HepG2 (cell line): ENCODE measurements around the gene RPTOR. TPM values are rescaled to one million over a fixed set of nuclear protein-coding genes. Genes with fewer than 3 reads are reported as not detected.

Experiments
- AGO2 ChIP-seq: fragments of 200-400 bp; formaldehyde crosslinking; optimal IDR thresholded peaks from 2 replicates; pipeline ENCODE3; 2017; ENCODE audit warnings: mild to moderate bottlenecking, low read depth, low read length, moderate library complexity
- EED ChIP-seq: sonication (generic); formaldehyde crosslinking; IDR thresholded peaks from 2 replicates; pipeline ENCODE4 v1.5.0; 2020; ENCODE audit warnings: mild to moderate bottlenecking, missing genetic modification reagents
- FOXK2 ChIP-seq: fragments of 450-650 bp; IDR thresholded peaks from 2 replicates; pipeline ENCODE4 v1.6.1; 2016
- KDM1A ChIP-seq: IDR thresholded peaks from 2 replicates; pipeline ENCODE4 v1.6.1; 2016; ENCODE audit warnings: missing compliant biosample characterization
- MIXL1 ChIP-seq: IDR thresholded peaks from 2 replicates; pipeline ENCODE4 v1.6.1; 2016
- NONO ChIP-seq, 2 experiments: fragments of 450-650 bp in 1 of 2; sonication (generic) in 1 of 2; formaldehyde crosslinking in 1 of 2; IDR thresholded peaks in 1 of 2; conservative IDR thresholded peaks in 1 of 2; 2 replicates each; pipeline versions ENCODE4 v1.6.1 to v1.8.0; 2017 to 2022; ENCODE audit warnings: mild to moderate bottlenecking in 1 of 2, missing genetic modification reagents in 1 of 2, moderate library complexity in 1 of 2
- NPAS2 ChIP-seq: sonication (generic); formaldehyde crosslinking; IDR thresholded peaks from 2 replicates; pipeline ENCODE4 v1.8.0; 2022; ENCODE audit warnings: mild to moderate bottlenecking, missing genetic modification reagents, borderline replicate concordance
- PHF5A ChIP-seq: IDR thresholded peaks from one replicate; pipeline ENCODE4 v1.6.1; 2018; ENCODE audit warnings: low read depth, missing genetic modification reagents; ENCODE audit not compliant: unreplicated experiment
- SIX4 ChIP-seq: sonication (generic); formaldehyde crosslinking; IDR thresholded peaks from 2 replicates; pipeline ENCODE4 v1.4.0; 2020; ENCODE audit warnings: missing genetic modification reagents
- SNAPC5 ChIP-seq: sonication (generic); formaldehyde crosslinking; IDR thresholded peaks from 2 replicates; pipeline ENCODE4 v1.8.1; 2023; ENCODE audit warnings: mild to moderate bottlenecking, missing genetic modification reagents, borderline replicate concordance
- SNRNP70 ChIP-seq: fragments of 200-400 bp; formaldehyde crosslinking; IDR thresholded peaks from 2 replicates; pipeline ENCODE4 v1.6.1; 2017; ENCODE audit warnings: mild to moderate bottlenecking, low read depth, low read length, moderate library complexity
- TCF12 ChIP-seq, 2 experiments: fragments of 450-650 bp in 1 of 2; sonication (generic) in 1 of 2; formaldehyde crosslinking in 1 of 2; IDR thresholded peaks; 2 replicates each; pipeline versions ENCODE4 v1.6.1 to v1.8.0; 2017 to 2022; ENCODE audit warnings: antibody characterized with exemption in 1 of 2, mild to moderate bottlenecking in 1 of 2, missing genetic modification reagents in 1 of 2, moderate library complexity in 1 of 2
- TP53 ChIP-seq: sonication (generic); formaldehyde crosslinking; conservative IDR thresholded peaks from 2 replicates; pipeline ENCODE4 v1.4.0; 2020; ENCODE audit warnings: missing genetic modification reagents
- ZFYVE20 ChIP-seq: sonication (generic); formaldehyde crosslinking; IDR thresholded peaks from 2 replicates; pipeline ENCODE4 v1.8.0; 2023; ENCODE audit warnings: low read depth, mild to moderate bottlenecking, moderate library complexity, missing genetic modification reagents, borderline replicate concordance
- ZMYM3 ChIP-seq: sonication (generic); formaldehyde crosslinking; IDR thresholded peaks from 2 replicates; pipeline ENCODE4 v1.5.1; 2020; ENCODE audit warnings: mild to moderate bottlenecking, missing genetic modification reagents
- ZNF280B ChIP-seq: sonication (generic); formaldehyde crosslinking; IDR thresholded peaks from 2 replicates; pipeline ENCODE4 v1.5.0; 2020; ENCODE audit warnings: missing genetic modification reagents, mild to moderate bottlenecking, borderline replicate concordance
- ZNF335 ChIP-seq: sonication (generic); formaldehyde crosslinking; IDR thresholded peaks from 2 replicates; pipeline ENCODE4 v1.4.0; 2020; ENCODE audit warnings: missing genetic modification reagents
- ZNF382 ChIP-seq: sonication (generic); formaldehyde crosslinking; IDR thresholded peaks from 2 replicates; pipeline ENCODE4 v1.5.0; 2020; ENCODE audit warnings: missing genetic modification reagents, mild to moderate bottlenecking, borderline replicate concordance
- ZNF646 ChIP-seq: sonication (generic); formaldehyde crosslinking; IDR thresholded peaks from 2 replicates; pipeline ENCODE4 v1.9.0; 2021; ENCODE audit warnings: mild to moderate bottlenecking, missing genetic modification reagents
- ZSCAN21 ChIP-seq: sonication (generic); formaldehyde crosslinking; IDR thresholded peaks from 2 replicates; pipeline ENCODE4 v1.8.0; 2022; ENCODE audit warnings: mild to moderate bottlenecking, missing genetic modification reagents, moderate library complexity, borderline replicate concordance
- polyA plus RNA-seq, 8 experiments: library from polyadenylated mRNA; depleted of rRNA in 3 of 8; stranded (reverse) in 7 of 8; unstranded in 1 of 8; fragments of >200 nt; fragmentation: Illumina TruSeq in 4 of 8; extraction: Trizol in 4 of 8; gene quantifications; 2 replicates each; pipeline versions ENCODE4 v1.2.1 to v1.2.3, GENCODE V29; 2011 to 2016; ENCODE audit warnings: low read depth in 4 of 8, missing spikeins in 1 of 8, mixed read lengths in 1 of 8; ENCODE audit not compliant: insufficient read depth in 1 of 8
- total RNA-seq, 5 experiments: library from RNA; depleted of rRNA; stranded (reverse); fragments of >200 nt; fragmentation: Illumina TruSeq; extraction: Trizol; gene quantifications; 2 replicates each; pipeline ENCODE4 v1.2.3, GENCODE V29; 2016; ENCODE audit warnings: low read depth in 1 of 5

Gene RPTOR
- total and polyA plus RNA-seq, 2 of the 13 experiments (the other 11 are each of a cell fraction or from before 2014, with no cell fraction given): 6.6 to 25.3 TPM

GRCh38 chr17:80633994-80634566, 89.4 kb downstream of the RPTOR start (continued):
- TF ChIP-seq ZFYVE20 (CRISPR knock-in tag) (0 out of 2 replicates have a peak, but pooled peaks have one; percentile 11), SIX4 (CRISPR knock-in tag) (no peak), NPAS2 (no peak), KDM1A (no peak), TP53 (no peak), AGO2 (peak; percentile 35), TCF12 (IDR thresholded peaks at IDR 0.05) (no peak), TCF12 (CRISPR knock-in tag; IDR thresholded peaks at IDR 0.05) (no peak), FOXK2 (no peak), ZNF280B (CRISPR knock-in tag) (no peak), ZSCAN21 (no peak), ZNF382 (CRISPR knock-in tag) (no peak), MIXL1 (CRISPR knock-in tag) (no peak), SNRNP70 (no peak), SNAPC5 (CRISPR knock-in tag) (no peak), ZNF335 (CRISPR knock-in tag) (no peak), ZNF646 (CRISPR knock-in tag) (peak; percentile 67; the same call in 1 of the 2 replicates), ZMYM3 (0 out of 2 replicates have a peak, but pooled peaks have one; percentile 15), NONO (IDR thresholded peaks at IDR 0.05) (no peak), NONO (CRISPR knock-in tag; conservative IDR thresholded peaks at IDR 0.05) (0 out of 2 replicates have a peak, but pooled peaks have one; percentile 27), PHF5A (CRISPR knock-in tag) (no peak), EED (CRISPR knock-in tag) (no peak)
